Body of pancreas (tissue), 4 donors: Measurements from ENCODE around the gene SHANK1.
"Not testable (repeated sequence)": the region's sequence is repeated elsewhere in the genome, so short reads cannot be mapped to it uniquely, and the experiment has no call there.

Experiments used
- CTCF ChIP-seq, 7 experiments: fragments of 450-650 bp in 4 of 7; fragments of 200-600 bp in 3 of 7; sonication (generic) in 3 of 7; IDR thresholded peaks; one replicate each; pipeline ENCODE4 v1.5.1; 2016 to 2019; ENCODE audit warnings: antibody characterized with exemption in 7 of 7
- POLR2A ChIP-seq, 3 donors: fragments of 450-650 bp; IDR thresholded peaks; one replicate each; pipeline ENCODE4 v1.6.1; 2016; ENCODE audit warnings: antibody characterized with exemption in 3 of 3, mild to moderate bottlenecking in 2 of 3

- TF ChIP-seq CTCF, POLR2A (IDR thresholded peaks at IDR 0.05): not testable (repeated sequence)
Measured at GRCh38 chr19:50618379-50618778, 101.2 kb downstream of the SHANK1 start.
